HuH-7 (cell line): ENCODE results near the gene SLC12A5.

Experiments used
- DNase-seq: peaks from one replicate; pipeline ENCODE4 v3.0.0; 2011; ENCODE audit warnings: low spot score

Gene SLC12A5

GRCh38 chr20:46056027-46056833 is 27.2 kb downstream of the SLC12A5 start:
- no peak for DNase-seq

- no peak for DNase-seq
These were observed 28.2 kb downstream of the SLC12A5 start for GRCh38 chr20:46056970-46057855.

- no peak for DNase-seq
These were observed 29.0 kb downstream of the SLC12A5 start for GRCh38 chr20:46057856-46058598.

- no peak for DNase-seq
These were observed 29.7 kb downstream of the SLC12A5 start for GRCh38 chr20:46058599-46059281.

GRCh38 chr20:46060301-46060881 is 31.4 kb downstream of the SLC12A5 start:
- DNase-seq: no peak

- no peak for DNase-seq
These were observed 32.0 kb downstream of the SLC12A5 start for GRCh38 chr20:46060975-46061374.

GRCh38 chr20:46062151-46062550 is 33.1 kb downstream of the SLC12A5 start:
- DNase-seq: no peak

- no peak for DNase-seq
These were observed 33.6 kb downstream of the SLC12A5 start for GRCh38 chr20:46062621-46063020.

GRCh38 chr20:46063151-46063550 is 34.1 kb downstream of the SLC12A5 start:
- no peak for DNase-seq

- no peak for DNase-seq
These were observed 34.6 kb downstream of the SLC12A5 start for GRCh38 chr20:46063652-46064054.

- DNase-seq: no peak
These were observed 36.0 kb downstream of the SLC12A5 start for GRCh38 chr20:46065006-46065405.

GRCh38 chr20:46065691-46066090 is 36.7 kb downstream of the SLC12A5 start:
- DNase-seq: no peak

GRCh38 chr20:46070215-46070900 is 41.3 kb downstream of the SLC12A5 start:
- no peak for DNase-seq

- no peak for DNase-seq
These were observed 42.6 kb downstream of the SLC12A5 start for GRCh38 chr20:46071573-46071972.

GRCh38 chr20:46073024-46073423 is 44.0 kb downstream of the SLC12A5 start:
- DNase-seq: no peak

GRCh38 chr20:46073443-46073842 is 44.4 kb downstream of the SLC12A5 start:
- DNase-seq: no peak

- no peak for DNase-seq
These were observed 45.0 kb downstream of the SLC12A5 start for GRCh38 chr20:46074006-46074405.

- DNase-seq: no peak
These were observed 47.8 kb downstream of the SLC12A5 start for GRCh38 chr20:46076806-46077205.

- no peak for DNase-seq
These were observed 48.8 kb downstream of the SLC12A5 start for GRCh38 chr20:46077642-46078305.

- DNase-seq: no peak
These were observed 49.9 kb downstream of the SLC12A5 start for GRCh38 chr20:46078954-46079353.
